ENCODE measurements around the gene SUPT6H.

GRCh38 chr17:28612531-28612930 is 49.5 kb upstream of the SUPT6H start:
- TF ChIP-seq EZH2 (IDR thresholded peaks at IDR 0.05; ENCODE audit: insufficient read depth, poor library complexity, severe bottlenecking) (no peak), EZH2phosphoT487 (IDR thresholded peaks at IDR 0.05; ENCODE audit: insufficient read depth, low read depth) (no peak)
